HG03108 (cell line): ENCODE measurements around the gene HSP90AA1.

Experiments
- ATAC-seq: cut with Tn5 transposase; IDR thresholded peaks from one replicate; pipeline ENCODE4 v1.9.1; 2021; ENCODE audit warnings: moderate library complexity; ENCODE audit not compliant: unreplicated experiment

HSP90AA1 gene

GRCh38 chr14:102044566-102044965 is 42.3 kb downstream of the HSP90AA1 start:
- no peak for ATAC-seq

DNA sequence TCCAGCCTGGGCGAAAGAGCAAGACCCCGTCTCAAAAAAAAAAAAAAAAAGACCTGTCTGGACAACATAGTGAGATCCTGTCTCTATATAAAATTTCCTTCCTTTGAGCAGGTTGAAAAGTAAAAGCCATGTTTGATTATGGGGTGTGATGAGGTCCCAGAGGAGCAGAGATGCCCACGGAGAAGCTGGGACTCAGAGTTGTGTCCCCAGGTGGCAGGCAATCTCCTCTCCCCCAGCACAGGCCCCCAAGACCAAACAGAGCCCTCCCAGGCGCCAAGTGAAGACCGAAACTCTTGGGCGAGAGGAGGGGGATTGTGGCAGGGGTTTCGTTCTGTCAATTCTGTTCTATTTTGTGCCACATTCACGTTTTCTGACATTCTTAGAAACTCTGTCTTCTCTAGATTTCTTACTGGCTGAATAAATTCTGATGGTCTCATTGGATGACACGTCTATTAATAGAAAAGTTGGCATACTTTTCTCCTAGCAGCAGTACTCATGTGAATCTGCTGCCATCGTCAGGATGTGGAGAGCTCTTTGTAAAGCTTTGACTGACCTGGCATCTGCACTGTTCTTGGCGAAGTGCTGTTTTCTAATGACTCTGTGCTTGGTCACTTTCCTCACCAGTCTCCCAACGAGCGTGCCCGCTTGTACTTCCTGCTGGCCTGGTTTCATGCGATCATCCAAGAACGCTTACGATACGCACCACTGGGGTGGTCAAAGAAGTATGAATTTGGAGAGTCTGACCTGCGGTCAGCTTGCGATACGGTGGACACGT is 43.4 kb downstream of the HSP90AA1 start:
- no peak for ATAC-seq

DNA sequence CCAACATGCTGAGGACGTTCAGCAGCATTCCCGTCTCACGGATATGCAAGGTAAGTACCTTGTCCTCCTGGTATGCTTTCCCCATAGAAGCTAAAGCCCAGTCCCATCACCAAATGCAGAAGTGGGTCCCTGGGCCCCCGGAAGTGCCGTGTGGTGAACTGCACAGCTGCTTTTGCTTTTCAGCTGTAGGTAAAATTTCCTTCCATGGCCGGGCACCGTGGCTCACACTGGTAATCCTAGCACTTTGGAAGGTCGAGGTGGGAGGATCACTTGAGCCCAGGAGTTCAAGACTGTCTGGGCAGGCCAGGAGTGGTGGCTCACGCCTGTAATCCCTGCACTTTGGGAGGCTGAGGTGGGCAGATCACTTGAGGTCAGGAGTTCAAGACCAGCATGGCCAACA is 44.1 kb downstream of the HSP90AA1 start:
- ATAC-seq, result no peak

GRCh38 chr14:102040153-102040552 is 46.7 kb downstream of the HSP90AA1 start:
- no peak for ATAC-seq

DNA sequence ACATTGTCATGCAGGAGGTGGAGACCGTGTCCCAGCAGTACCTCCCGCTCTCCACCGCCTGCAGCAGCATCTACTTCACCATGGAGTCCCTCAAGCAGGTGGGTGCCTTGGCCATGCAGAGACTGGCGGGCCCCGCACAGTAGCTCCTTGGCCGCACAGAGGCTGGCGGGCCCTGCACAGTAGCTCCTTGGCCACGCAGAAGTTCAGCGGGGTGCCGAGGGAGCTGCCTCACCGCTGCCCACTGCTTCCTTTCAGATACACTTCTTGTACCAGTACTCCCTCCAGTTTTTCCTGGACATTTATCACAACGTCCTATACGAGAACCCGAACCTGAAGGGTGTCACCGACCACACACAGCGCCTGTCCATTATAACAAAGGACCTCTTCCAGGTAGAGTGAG is 47.7 kb downstream of the HSP90AA1 start:
- ATAC-seq, result no peak

GRCh38 chr14:102037686-102038085 is 49.2 kb downstream of the HSP90AA1 start:
- ATAC-seq, result no peak

GRCh38 chr14:102035914-102036313 is 50.9 kb downstream of the HSP90AA1 start:
- no peak for ATAC-seq

GRCh38 chr14:102034301-102034700 is 52.5 kb downstream of the HSP90AA1 start:
- no peak for ATAC-seq

GRCh38 chr14:102033241-102033640 is 53.6 kb downstream of the HSP90AA1 start:
- no peak for ATAC-seq
